IPS-NIHi11 (cell line): ENCODE measurements around the gene PLA2G2E.
"Not testable (repeated sequence)": the region's sequence is repeated elsewhere in the genome, so short reads cannot be mapped to it uniquely, and the experiment has no call there.

Experiments
- DNase-seq: peaks from one replicate; pipeline ENCODE4 v3.0.0; 2012; ENCODE audit warnings: mixed read lengths, low spot score

The PLA2G2E gene

DNA sequence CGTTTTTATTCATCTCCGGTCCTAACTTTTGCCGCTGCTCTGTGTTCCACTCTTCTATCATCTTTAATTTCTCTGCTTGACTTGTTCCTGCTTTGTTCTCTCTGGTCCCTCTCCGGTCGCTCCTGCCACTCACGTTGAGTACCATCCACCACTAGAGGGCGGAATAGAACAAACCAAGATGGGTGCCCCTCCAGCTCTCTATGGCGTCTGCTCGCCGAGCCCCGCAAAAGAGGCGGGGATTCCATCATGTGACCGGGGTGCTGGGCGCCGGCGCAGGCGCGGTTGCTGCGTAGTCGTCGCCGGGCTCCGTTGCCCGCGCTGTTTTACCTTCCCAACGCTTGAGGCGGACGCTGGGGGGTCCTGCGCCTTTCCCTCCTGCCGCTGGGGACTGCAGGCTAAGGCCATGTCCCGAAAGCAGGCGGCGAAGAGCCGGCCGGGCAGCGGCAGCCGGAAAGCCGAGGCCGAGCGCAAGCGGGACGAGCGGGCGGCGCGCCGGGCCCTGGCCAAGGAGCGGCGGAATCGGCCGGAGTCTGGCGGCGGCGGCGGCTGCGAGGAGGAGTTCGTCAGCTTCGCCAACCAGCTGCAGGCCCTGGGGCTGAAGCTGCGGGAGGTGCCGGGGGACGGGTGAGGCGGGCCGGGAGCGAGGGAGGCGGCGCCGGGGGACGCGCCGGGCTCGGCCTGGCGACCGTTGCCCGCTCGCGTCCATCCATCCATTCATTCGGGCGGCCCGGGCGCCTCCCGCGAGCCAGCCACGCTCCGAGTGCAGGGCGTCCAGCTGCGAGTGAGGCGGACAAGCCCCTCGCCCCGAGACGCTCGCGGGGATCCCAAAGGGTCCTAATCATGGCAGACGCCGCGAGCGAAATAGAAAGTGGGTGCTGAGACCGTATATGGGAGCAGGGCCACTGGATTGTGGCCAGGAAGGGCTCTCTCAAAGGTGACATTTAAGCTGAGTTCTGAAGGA is 41.0 kb downstream of the PLA2G2E start, which contains the start of gene OTUD3:
OTUD3 (plus strand) TSS at position 285 of the 961 bp plus-strand sequence; CDS start at position 404, 119 bp downstream.
- peak; percentile 98 for DNase-seq

- not testable (repeated sequence) for DNase-seq
Measured at GRCh38 chr1:19880841-19881240, 42.6 kb downstream of the PLA2G2E start.

DNA sequence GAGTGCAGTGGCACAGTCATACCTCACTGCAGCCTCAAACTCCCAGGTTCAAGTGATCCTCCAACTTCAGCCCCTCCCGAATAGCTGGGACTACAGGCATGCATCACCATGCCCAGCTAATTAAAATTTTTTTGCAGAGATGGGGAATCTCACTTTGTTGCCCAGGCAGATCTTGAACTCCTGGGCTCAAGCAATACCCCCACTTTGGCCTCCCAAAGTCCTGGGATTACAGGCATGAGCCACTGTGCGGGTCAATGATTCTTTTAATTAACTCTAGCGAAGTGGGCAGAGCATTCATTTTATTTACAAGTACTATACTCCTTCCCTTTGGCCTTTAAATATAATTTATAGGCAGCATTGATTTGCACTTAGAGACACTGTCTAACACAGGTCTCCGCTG is 43.8 kb downstream of the PLA2G2E start:
- DNase-seq: no peak

DNA sequence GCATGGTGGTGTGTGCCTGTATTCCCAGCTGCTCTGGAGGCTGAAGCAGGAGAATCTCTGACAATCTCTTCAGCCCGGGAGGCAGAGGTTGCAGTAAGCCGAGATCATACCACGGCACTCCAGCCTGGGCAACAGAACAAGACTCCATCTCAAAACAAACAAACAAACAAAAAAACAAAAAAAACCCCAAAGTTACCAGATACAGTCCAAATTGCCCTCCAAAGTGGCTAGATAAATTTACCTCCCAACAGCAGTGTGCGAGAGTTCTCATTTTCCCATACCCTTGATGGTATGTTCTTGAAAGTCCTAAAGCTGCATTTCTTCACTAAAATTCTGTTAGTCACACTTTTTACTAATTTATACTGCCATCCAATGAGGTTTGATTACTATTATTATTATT is 44.2 kb downstream of the PLA2G2E start:
- DNase-seq: no peak

- no peak for DNase-seq
Measured at GRCh38 chr1:19878637-19878985, 44.8 kb downstream of the PLA2G2E start.

DNA sequence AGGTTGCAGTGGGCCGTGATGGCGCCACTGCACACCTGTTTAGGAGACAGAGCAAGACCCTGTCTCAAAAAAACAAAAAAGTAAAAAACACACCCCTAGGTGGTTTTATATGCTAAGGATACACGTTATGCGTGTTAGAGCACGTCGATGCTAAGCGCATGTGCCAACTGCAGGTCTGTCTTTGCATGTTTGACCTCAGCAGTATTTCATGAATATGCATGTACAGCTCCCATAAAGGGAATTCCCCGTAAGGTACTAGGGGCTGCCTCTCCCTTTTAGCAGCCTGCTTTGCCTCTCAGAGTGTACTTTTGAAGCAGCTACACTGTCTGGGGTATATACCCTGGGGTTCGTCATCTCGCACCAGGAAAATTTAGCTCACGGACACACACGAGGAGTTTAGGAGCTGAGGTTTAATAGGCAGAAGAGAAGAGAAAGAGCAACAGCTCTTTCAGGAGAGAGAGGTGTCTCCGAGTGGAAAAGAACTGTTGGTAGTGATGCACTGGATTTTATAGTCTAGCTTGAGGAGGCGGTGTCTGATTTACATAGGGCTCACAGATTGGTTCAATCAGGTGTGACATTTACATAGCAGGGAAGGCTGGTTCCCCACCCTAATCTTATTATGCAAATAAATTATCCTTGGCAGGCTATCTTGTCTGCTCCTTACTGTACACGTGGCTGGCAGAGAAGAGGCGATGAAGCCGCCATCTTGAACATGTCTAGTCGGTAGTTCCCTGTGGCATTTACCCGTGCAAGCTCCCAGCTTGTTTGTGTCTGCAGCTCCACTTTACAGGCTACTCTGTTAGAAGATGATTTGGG is 45.4 kb downstream of the PLA2G2E start:
- DNase-seq: peak; percentile 13

- DNase-seq: no peak
Measured at GRCh38 chr1:19877181-19877750, 46.2 kb downstream of the PLA2G2E start.

DNA sequence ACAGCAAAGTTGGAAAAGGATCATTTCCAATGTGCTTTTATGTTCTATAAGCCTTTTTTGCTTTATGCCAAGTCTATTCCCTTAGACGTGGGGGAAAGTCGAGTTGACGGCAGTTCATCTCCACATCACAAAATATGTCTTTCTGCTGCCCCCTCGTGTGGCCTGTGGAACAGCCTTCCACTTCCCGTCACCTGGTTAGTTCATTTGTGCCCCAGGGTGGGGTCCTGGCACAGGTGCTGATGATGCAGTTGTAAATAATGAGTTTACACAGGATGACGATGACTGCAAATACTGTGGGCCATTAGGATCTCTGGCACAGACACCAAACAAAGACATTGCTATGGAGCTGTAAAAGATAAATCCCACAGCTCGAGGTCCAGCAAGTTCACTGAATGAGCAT is 51.2 kb downstream of the PLA2G2E start:
- DNase-seq: no peak
